Measurements from ENCODE around the gene EGLN2. TPM values are rescaled to one million over a fixed set of nuclear protein-coding genes. Genes with fewer than 3 reads are reported as not detected.
A peak's percentile ranks its signal among the peaks of the same experiment; 100 is the strongest.

The EGLN2 gene
- polyA plus RNA-seq, 1 donor, result 61.6 TPM

- H3K36me3 ChIP-seq (ENCODE audit: control insufficient read depth, insufficient read depth, low read length), result peaks cover 50% of the 10 kb centered on the region
- H3K27me3 ChIP-seq (ENCODE audit: control insufficient read depth, insufficient read depth, low read length), result no peaks in the 10 kb centered on the region
- peak overlapping the region; percentile 8 for H3K4me3 ChIP-seq (ENCODE audit: low read length)
- H3K9me3 ChIP-seq (ENCODE audit: control insufficient read depth, low read depth, low read length), result peaks cover 2% of the 10 kb centered on the region
- DNase-seq, result no peak
- H3K4me1 ChIP-seq (ENCODE audit: control insufficient read depth, insufficient read depth, low read length), result peaks cover 65% of the 10 kb centered on the region
- WGBS (ENCODE audit: insufficient coverage, low lambda C conversion rate), result no CpG with 5 or more reads among the region's 13 CpGs
- peak overlapping the region; percentile 44 for H3K27ac ChIP-seq (ENCODE audit: low read length)
Measured at GRCh38 chr19:40801426-40802299, 2.7 kb downstream of the EGLN2 start.

- 80% methylated on average over 1 of the region's 11 CpGs for WGBS (ENCODE audit: insufficient coverage, low lambda C conversion rate)
- peaks cover 57% of the 10 kb centered on the region for H3K36me3 ChIP-seq (ENCODE audit: control insufficient read depth, insufficient read depth, low read length)
- peaks cover 2% of the 10 kb centered on the region for H3K9me3 ChIP-seq (ENCODE audit: control insufficient read depth, low read depth, low read length)
- H3K27me3 ChIP-seq (ENCODE audit: control insufficient read depth, insufficient read depth, low read length), result no peaks in the 10 kb centered on the region
- DNase-seq, result peak in 1 of 2 donors; percentile 47
- peaks cover 71% of the 10 kb centered on the region for H3K4me1 ChIP-seq (ENCODE audit: control insufficient read depth, insufficient read depth, low read length)
- H3K27ac ChIP-seq (ENCODE audit: low read length), result peak overlapping the region; percentile 44
- H3K4me3 ChIP-seq (ENCODE audit: low read length), result peak overlapping the region; percentile 8
Measured at GRCh38 chr19:40802300-40803169, 3.5 kb downstream of the EGLN2 start.

GRCh38 chr19:40803170-40803856 lies 4.3 kb downstream of the EGLN2 start:
- H3K27me3 ChIP-seq (ENCODE audit: control insufficient read depth, insufficient read depth, low read length), result no peaks in the 10 kb centered on the region
- H3K36me3 ChIP-seq (ENCODE audit: control insufficient read depth, insufficient read depth, low read length), result peaks cover 64% of the 10 kb centered on the region
- H3K27ac ChIP-seq (ENCODE audit: low read length), result peak overlapping the region; percentile 44
- no peak for DNase-seq
- no CpG with 5 or more reads among the region's 9 CpGs for WGBS (ENCODE audit: insufficient coverage, low lambda C conversion rate)
- H3K4me3 ChIP-seq (ENCODE audit: low read length), result no peak overlapping the region
- H3K9me3 ChIP-seq (ENCODE audit: control insufficient read depth, low read depth, low read length), result peaks cover 2% of the 10 kb centered on the region
- peaks cover 71% of the 10 kb centered on the region for H3K4me1 ChIP-seq (ENCODE audit: control insufficient read depth, insufficient read depth, low read length)

GRCh38 chr19:40803857-40804782 lies 5.1 kb downstream of the EGLN2 start:
- DNase-seq, result peak; percentile 58 to 70

GRCh38 chr19:40804783-40805242 lies 5.8 kb downstream of the EGLN2 start:
- no peak overlapping the region for H3K4me3 ChIP-seq (ENCODE audit: low read length)
- no CpG with 5 or more reads among the region's 7 CpGs for WGBS (ENCODE audit: insufficient coverage, low lambda C conversion rate)
- no peaks in the 10 kb centered on the region for H3K27me3 ChIP-seq (ENCODE audit: control insufficient read depth, insufficient read depth, low read length)
- H3K4me1 ChIP-seq (ENCODE audit: control insufficient read depth, insufficient read depth, low read length), result peaks cover 74% of the 10 kb centered on the region
- peaks cover 78% of the 10 kb centered on the region for H3K36me3 ChIP-seq (ENCODE audit: control insufficient read depth, insufficient read depth, low read length)
- H3K27ac ChIP-seq (ENCODE audit: low read length), result peak overlapping the region; percentile 6
- H3K9me3 ChIP-seq (ENCODE audit: control insufficient read depth, low read depth, low read length), result peaks cover 2% of the 10 kb centered on the region
- DNase-seq, result no peak

More at GRCh38 chr19:40803857-40804782, 5.1 kb downstream of the EGLN2 start:
- WGBS (ENCODE audit: insufficient coverage, low lambda C conversion rate), result no CpG with 5 or more reads among the region's 6 CpGs
- Histone ChIP-seq H3K4me1 (ENCODE audit: control insufficient read depth, insufficient read depth, low read length) (peaks cover 71% of the 10 kb centered on the region), H3K4me3 (ENCODE audit: low read length) (no peak overlapping the region), H3K36me3 (ENCODE audit: control insufficient read depth, insufficient read depth, low read length) (peaks cover 71% of the 10 kb centered on the region), H3K27me3 (ENCODE audit: control insufficient read depth, insufficient read depth, low read length) (no peaks in the 10 kb centered on the region), H3K27ac (ENCODE audit: low read length) (peak overlapping the region; percentile 44), H3K9me3 (ENCODE audit: control insufficient read depth, low read depth, low read length) (peaks cover 2% of the 10 kb centered on the region)

DNA sequence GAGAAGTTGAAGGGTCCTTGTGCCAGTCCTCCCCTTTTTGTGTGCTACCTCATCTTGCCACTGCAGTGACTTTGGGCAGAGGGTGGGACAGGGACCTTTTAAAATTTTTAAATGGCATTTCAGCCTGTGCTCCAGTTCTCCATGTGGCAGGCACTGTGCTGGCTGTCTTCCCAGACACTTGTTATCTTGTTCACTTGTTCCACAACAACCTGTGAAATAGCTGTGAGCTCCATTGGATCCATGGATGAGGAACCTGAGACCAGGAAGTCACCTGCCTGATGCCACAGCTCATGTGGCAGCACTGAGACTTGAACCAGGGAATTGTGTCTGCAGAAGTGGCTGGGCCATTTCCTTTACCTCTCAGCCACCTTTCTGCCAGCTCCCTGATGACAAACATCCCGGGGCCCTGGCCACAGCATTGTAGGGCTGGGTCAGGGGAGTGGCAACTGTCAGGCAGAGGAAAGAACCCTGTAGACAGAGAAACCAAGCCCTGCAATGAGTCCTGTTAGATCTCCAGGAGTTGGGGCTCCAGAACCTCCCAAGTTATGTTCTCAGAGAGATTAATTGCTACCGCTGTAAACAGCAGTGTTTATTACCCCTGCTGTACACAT lies 6.4 kb downstream of the EGLN2 start:
- no CpG with 5 or more reads among the region's 2 CpGs for WGBS (ENCODE audit: insufficient coverage, low lambda C conversion rate)
- Histone ChIP-seq H3K27me3 (ENCODE audit: control insufficient read depth, insufficient read depth, low read length) (no peaks in the 10 kb centered on the region), H3K4me3 (ENCODE audit: low read length) (no peak overlapping the region), H3K4me1 (ENCODE audit: control insufficient read depth, insufficient read depth, low read length) (peaks cover 74% of the 10 kb centered on the region), H3K27ac (ENCODE audit: low read length) (peak overlapping the region; percentile 11), H3K9me3 (ENCODE audit: control insufficient read depth, low read depth, low read length) (peaks cover 2% of the 10 kb centered on the region), H3K36me3 (ENCODE audit: control insufficient read depth, insufficient read depth, low read length) (peaks cover 77% of the 10 kb centered on the region)
- no peak for DNase-seq

- no peak overlapping the region for H3K4me3 ChIP-seq (ENCODE audit: low read length)
- H3K36me3 ChIP-seq (ENCODE audit: control insufficient read depth, insufficient read depth, low read length), result peaks cover 66% of the 10 kb centered on the region
- peaks cover 68% of the 10 kb centered on the region for H3K4me1 ChIP-seq (ENCODE audit: control insufficient read depth, insufficient read depth, low read length)
- no peaks in the 10 kb centered on the region for H3K9me3 ChIP-seq (ENCODE audit: control insufficient read depth, low read depth, low read length)
- no CpG with 5 or more reads among the region's 26 CpGs for WGBS (ENCODE audit: insufficient coverage, low lambda C conversion rate)
- peak; percentile 88 to 89 for DNase-seq
- H3K27ac ChIP-seq (ENCODE audit: low read length), result peak overlapping the region; percentile 3
- no peaks in the 10 kb centered on the region for H3K27me3 ChIP-seq (ENCODE audit: control insufficient read depth, insufficient read depth, low read length)
Measured at GRCh38 chr19:40806423-40807146, 7.6 kb downstream of the EGLN2 start.

DNA sequence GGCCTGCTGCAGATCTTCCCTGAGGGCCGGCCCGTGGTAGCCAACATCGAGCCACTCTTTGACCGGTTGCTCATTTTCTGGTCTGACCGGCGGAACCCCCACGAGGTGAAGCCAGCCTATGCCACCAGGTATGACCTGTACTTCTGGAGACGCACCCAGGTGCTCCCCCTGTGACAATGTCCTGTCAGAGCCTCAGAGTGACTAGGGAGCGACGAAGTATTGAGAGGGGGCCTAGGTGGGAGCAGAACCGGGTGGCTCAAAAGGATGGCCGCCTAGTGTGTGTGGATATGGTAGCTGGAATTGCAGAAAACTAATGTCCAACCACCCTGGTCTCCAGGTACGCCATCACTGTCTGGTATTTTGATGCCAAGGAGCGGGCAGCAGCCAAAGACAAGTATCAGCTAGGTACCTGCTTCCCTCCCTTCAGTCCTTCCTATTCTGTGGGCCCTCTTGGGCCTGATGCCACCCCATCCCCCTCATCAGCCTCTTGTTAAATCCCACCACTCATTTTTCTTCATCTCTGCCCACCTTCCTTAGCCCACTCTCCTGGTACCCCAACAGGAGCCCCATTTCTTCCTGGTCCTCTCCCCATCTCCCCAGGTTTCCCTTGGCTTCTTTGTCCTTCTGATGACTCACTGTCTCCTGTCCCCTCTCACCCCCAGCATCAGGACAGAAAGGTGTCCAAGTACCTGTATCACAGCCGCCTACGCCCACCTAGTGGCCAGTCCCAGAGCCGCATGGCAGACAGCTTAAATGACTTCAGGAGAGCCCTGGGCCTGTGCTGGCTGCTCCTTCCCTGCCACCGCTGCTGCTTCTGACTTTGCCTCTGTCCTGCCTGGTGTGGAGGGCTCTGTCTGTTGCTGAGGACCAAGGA lies 8.4 kb downstream of the EGLN2 start:
- Histone ChIP-seq H3K27ac (ENCODE audit: low read length) (peak overlapping the region; percentile 2), H3K36me3 (ENCODE audit: control insufficient read depth, insufficient read depth, low read length) (peaks cover 58% of the 10 kb centered on the region), H3K9me3 (ENCODE audit: control insufficient read depth, low read depth, low read length) (no peaks in the 10 kb centered on the region), H3K27me3 (ENCODE audit: control insufficient read depth, insufficient read depth, low read length) (no peaks in the 10 kb centered on the region), H3K4me3 (ENCODE audit: low read length) (no peak overlapping the region), H3K4me1 (ENCODE audit: control insufficient read depth, insufficient read depth, low read length) (peaks cover 68% of the 10 kb centered on the region)
- no CpG with 5 or more reads among the region's 18 CpGs for WGBS (ENCODE audit: insufficient coverage, low lambda C conversion rate)
- no peak for DNase-seq

Measured in large intestine (tissue), 3 donors.